ENCODE results near the gene HIF3A. TPM values are rescaled to one million over a fixed set of nuclear protein-coding genes. Genes with fewer than 3 reads are reported as not detected.
A peak's percentile ranks its signal among the peaks of the same experiment; 100 is the strongest.

HIF3A gene
- total RNA-seq, 4 donors from 2014 or later: 5.9 to 29.2 (median 13.9) TPM

- no peak for ATAC-seq
- no peaks in the 10 kb centered on the region for H3K36me3 ChIP-seq
- intact Hi-C loops (cut with DNase I; ENCODE audit: low total_unique reads) (no loop called here), in situ Hi-C loops (cut with MboI; ENCODE audit: low sequenced_read_pairs in 4 of 4) (loop anchor here in 2 of 4 donors (10.0 to 25.0 kb wide), 2 partner anchors 200 to 203 kb away; partner anchors contain the start of gene PNMA8B (in 1 of the 2))
- H3K27me3 ChIP-seq: no peaks in the 10 kb centered on the region
- TF ChIP-seq POLR2A (IDR thresholded peaks at IDR 0.05): no peak
- no peak for TF ChIP-seq CTCF (IDR thresholded peaks at IDR 0.05 in 4 of 5, conservative IDR thresholded peaks at IDR 0.05 in 1 of 5)
- DNase-seq: no peak
- no peaks in the 10 kb centered on the region for H3K9me3 ChIP-seq
- no peak overlapping the region for H3K4me3 ChIP-seq
- no peaks in the 10 kb centered on the region for H3K4me1 ChIP-seq
- peak overlapping the region in 3 of 4 donors; percentile 50 to 63 (median 54) for H3K27ac ChIP-seq
Measured at GRCh38 chr19:46284635-46285034, 12.2 kb upstream of the HIF3A start.

GRCh38 chr19:46287585-46287984 lies 9.3 kb upstream of the HIF3A start:
- TF ChIP-seq POLR2A (IDR thresholded peaks at IDR 0.05): no peak
- no peak for TF ChIP-seq CTCF (IDR thresholded peaks at IDR 0.05 in 4 of 5, conservative IDR thresholded peaks at IDR 0.05 in 1 of 5)
- in situ Hi-C loops (cut with MboI; ENCODE audit: low sequenced_read_pairs in 4 of 4) (loop anchor here in 2 of 4 donors (10.0 to 25.0 kb wide), 2 partner anchors 197 to 200 kb away; partner anchors contain the start of gene PNMA8B (in 1 of the 2)), intact Hi-C loops (cut with DNase I; ENCODE audit: low total_unique reads) (no loop called here)
- no peak overlapping the region for H3K4me3 ChIP-seq
- ATAC-seq (no peak), DNase-seq (no peak)
- no peak overlapping the region for H3K27ac ChIP-seq
- no peaks in the 10 kb centered on the region for H3K36me3 ChIP-seq
- no peaks in the 10 kb centered on the region for H3K9me3 ChIP-seq
- H3K27me3 ChIP-seq: no peaks in the 10 kb centered on the region
- no peaks in the 10 kb centered on the region for H3K4me1 ChIP-seq

GRCh38 chr19:46288896-46289588 lies 7.8 kb upstream of the HIF3A start:
- ATAC-seq (peak; percentile 27 to 63), DNase-seq (no peak)
- Histone ChIP-seq H3K4me1 (no peaks in the 10 kb centered on the region), H3K36me3 (no peaks in the 10 kb centered on the region), H3K4me3 (no peak overlapping the region), H3K27me3 (no peaks in the 10 kb centered on the region), H3K27ac (peak overlapping the region; percentile 41 to 67 (median 48)), H3K9me3 (no peaks in the 10 kb centered on the region)
- in situ Hi-C loops (cut with MboI; ENCODE audit: low sequenced_read_pairs in 4 of 4) (loop anchor here in 2 of 4 donors (10.0 to 25.0 kb wide), 2 partner anchors 196 to 198 kb away; partner anchors contain the start of gene PNMA8B (in 1 of the 2)), intact Hi-C loops (cut with DNase I; ENCODE audit: low total_unique reads) (no loop called here)
- no peak for TF ChIP-seq CTCF (IDR thresholded peaks at IDR 0.05 in 4 of 5, conservative IDR thresholded peaks at IDR 0.05 in 1 of 5)
- TF ChIP-seq POLR2A (IDR thresholded peaks at IDR 0.05): no peak

- DNase-seq: no peak
- intact Hi-C loops (cut with DNase I; ENCODE audit: low total_unique reads) (no loop called here), in situ Hi-C loops (cut with MboI; ENCODE audit: low sequenced_read_pairs in 4 of 4) (loop anchor here in 2 of 4 donors (10.0 to 25.0 kb wide), 2 partner anchors 195 to 197 kb away; partner anchors contain the start of gene PNMA8B (in 1 of the 2))
- H3K36me3 ChIP-seq: no peaks in the 10 kb centered on the region
- no peak for ATAC-seq
- TF ChIP-seq CTCF (IDR thresholded peaks at IDR 0.05 in 4 of 5, conservative IDR thresholded peaks at IDR 0.05 in 1 of 5): no peak
- TF ChIP-seq POLR2A (IDR thresholded peaks at IDR 0.05): no peak
- H3K27me3 ChIP-seq: no peaks in the 10 kb centered on the region
- no peaks in the 10 kb centered on the region for H3K9me3 ChIP-seq
- no peaks in the 10 kb centered on the region for H3K4me1 ChIP-seq
- no peak overlapping the region for H3K4me3 ChIP-seq
- H3K27ac ChIP-seq: peak overlapping the region in 3 of 4 donors; percentile 31 to 67 (median 52)
Measured at GRCh38 chr19:46289724-46290619, 6.9 kb upstream of the HIF3A start.
